NCI-H1417 treated with DMSO at 0.1 percent for 48 hours (cell line): ENCODE measurements around the gene GMPPA.
A peak's percentile ranks its signal among the peaks of the same experiment; 100 is the strongest.

Experiments
- DNase-seq: peaks from one replicate; lab custom pipeline; 2025; lab: John Stamatoyannopoulos, UW

GMPPA gene

GRCh38 chr2:219498280-219499057 lies at the start of gene GMPPA:
TSS of gene GMPPA (plus strand) at chr2:219498891. CDS start at chr2:219499976, 1,085 bp downstream.
- DNase-seq = peak; percentile 58

- no peak for DNase-seq
Measured at GRCh38 chr2:219449609-219450008, 49.1 kb upstream of the GMPPA start.

GRCh38 chr2:219451661-219452360 lies 46.9 kb upstream of the GMPPA start:
- DNase-seq = no peak

GRCh38 chr2:219452361-219453317 lies 46.1 kb upstream of the GMPPA start:
- DNase-seq = no peak

- no peak for DNase-seq
Measured at GRCh38 chr2:219453671-219454590, 44.8 kb upstream of the GMPPA start.

GRCh38 chr2:219455581-219455980 lies 43.1 kb upstream of the GMPPA start:
- no peak for DNase-seq

GRCh38 chr2:219457784-219458369 lies 40.8 kb upstream of the GMPPA start:
- no peak for DNase-seq

GRCh38 chr2:219458996-219459395 lies 39.7 kb upstream of the GMPPA start:
- no peak for DNase-seq

GRCh38 chr2:219459460-219460311 lies 39.0 kb upstream of the GMPPA start:
- DNase-seq = no peak

- no peak for DNase-seq
Measured at GRCh38 chr2:219460424-219460926, 38.2 kb upstream of the GMPPA start.

GRCh38 chr2:219461047-219461514 lies 37.6 kb upstream of the GMPPA start:
- DNase-seq = no peak

GRCh38 chr2:219461669-219462068 lies 37.0 kb upstream of the GMPPA start:
- no peak for DNase-seq

- DNase-seq = no peak
Measured at GRCh38 chr2:219462349-219462748, 36.3 kb upstream of the GMPPA start.

- no peak for DNase-seq
Measured at GRCh38 chr2:219464286-219465032, 34.2 kb upstream of the GMPPA start.

- DNase-seq = no peak
Measured at GRCh38 chr2:219465659-219466561, 32.8 kb upstream of the GMPPA start.

- DNase-seq = no peak
Measured at GRCh38 chr2:219466816-219467735, 31.6 kb upstream of the GMPPA start.

GRCh38 chr2:219467736-219468075 lies 31.0 kb upstream of the GMPPA start:
- no peak for DNase-seq
